Loucy (cell line): ENCODE results near the gene TMEM203.
A peak's percentile ranks its signal among the peaks of the same experiment; 100 is the strongest.

Experiments used
- H2AFZ ChIP-seq: fragments of 200-600 bp; sonication (generic); 2 replicates; pipeline ENCODE4 v1.6.0; 2016; ENCODE audit warnings: antibody characterized with exemption, mild to moderate bottlenecking, low read length, moderate library complexity
- H3F3A ChIP-seq: fragments of 200-600 bp; 2 replicates; pipeline ENCODE4 v1.6.0; 2016; ENCODE audit warnings: antibody characterized with exemption, low read depth, mild to moderate bottlenecking
- H3K27me3 ChIP-seq: fragments of 200-600 bp; sonication (generic); 2 replicates; pipeline ENCODE4 v1.6.1; 2014; ENCODE audit warnings: low read length, mild to moderate bottlenecking; ENCODE audit not compliant: insufficient read depth, poor library complexity, severe bottlenecking
- H3K36me3 ChIP-seq: fragments of 200-600 bp; sonication (generic); 2 replicates; pipeline ENCODE4 v1.6.1; 2016; ENCODE audit warnings: low read length; ENCODE audit not compliant: insufficient read depth
- H3K4me1 ChIP-seq: fragments of 200-600 bp; sonication (generic); 2 replicates; pipeline ENCODE4 v1.5.1; 2014; ENCODE audit warnings: low read length, mild to moderate bottlenecking; ENCODE audit not compliant: insufficient read depth, poor library complexity, severe bottlenecking
- H3K4me2 ChIP-seq: fragments of 200-600 bp; sonication (generic); 2 replicates; pipeline ENCODE4 v1.6.0; 2014; ENCODE audit warnings: antibody characterized with exemption, low read length, low read depth, mild to moderate bottlenecking; ENCODE audit not compliant: poor library complexity, severe bottlenecking
- H3K4me3 ChIP-seq: fragments of 200-600 bp; sonication (generic); 2 replicates; pipeline ENCODE4 v1.5.1; 2014; ENCODE audit warnings: low read length, mild to moderate bottlenecking, mixed read lengths; ENCODE audit not compliant: poor library complexity, severe bottlenecking
- H3K79me2 ChIP-seq: fragments of 200-600 bp; sonication (generic); 2 replicates; pipeline ENCODE4 v1.6.1; 2014; ENCODE audit warnings: low read length; ENCODE audit not compliant: insufficient read depth
- H3K9ac ChIP-seq: fragments of 200-600 bp; sonication (generic); 2 replicates; pipeline ENCODE4 v1.6.0; 2014; ENCODE audit warnings: mild to moderate bottlenecking, low read depth, low read length, moderate library complexity; ENCODE audit not compliant: poor library complexity, severe bottlenecking
- H3K9me2 ChIP-seq: fragments of 200-600 bp; sonication (generic); replicated peaks from 2 replicates; pipeline ENCODE4 v1.6.1; 2016; ENCODE audit warnings: low read depth, low read length, mixed read lengths
- H3K9me3 ChIP-seq: fragments of 200-600 bp; sonication (generic); 2 replicates; pipeline ENCODE4 v1.6.1; 2014; ENCODE audit warnings: mild to moderate bottlenecking, antibody characterized with exemption, low read length, low read depth; ENCODE audit not compliant: insufficient read depth
- H4K20me1 ChIP-seq: fragments of 200-600 bp; sonication (generic); 2 replicates; pipeline ENCODE4 v1.6.0; 2014; ENCODE audit warnings: antibody characterized with exemption, low read length, mild to moderate bottlenecking; ENCODE audit not compliant: insufficient read depth, poor library complexity, severe bottlenecking
- CTCF ChIP-seq: fragments of 200-600 bp; sonication (generic); conservative IDR thresholded peaks from 2 replicates; pipeline ENCODE4 v1.5.1; 2014; ENCODE audit warnings: mild to moderate bottlenecking, antibody characterized with exemption, low read length
- EZH2phosphoT487 ChIP-seq: fragments of 200-600 bp; IDR thresholded peaks from 2 replicates; pipeline ENCODE4 v1.6.1; 2018; ENCODE audit warnings: antibody characterized with exemption, mild to moderate bottlenecking, moderate library complexity, borderline replicate concordance

TMEM203 gene, protein sequence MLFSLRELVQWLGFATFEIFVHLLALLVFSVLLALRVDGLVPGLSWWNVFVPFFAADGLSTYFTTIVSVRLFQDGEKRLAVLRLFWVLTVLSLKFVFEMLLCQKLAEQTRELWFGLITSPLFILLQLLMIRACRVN

GRCh38 chr9:137205126-137206069, at the start of gene TMEM203, which contains the start of gene NDOR1:
TMEM203 (minus strand) TSS chr9:137205648; CDS start chr9:137205414, 234 bp downstream.
NDOR1 (plus strand) TSS chr9:137205700; CDS start chr9:137205778, 78 bp downstream.
- Histone ChIP-seq H3K9me2 (no peaks in the 10 kb centered on the region), H2AFZ (peak within 1 kb of the TSS; percentile 43; the same call in 1 of the 2 replicates), H3K27me3 (no peaks in the 10 kb centered on the region), H3K4me1 (peaks cover 34% of the 10 kb centered on the region), H3F3A (no peaks in the 10 kb centered on the region), H3K9ac (peak within 1 kb of the TSS; percentile 98), H3K4me3 (peak within 1 kb of the TSS; percentile 99), H3K36me3 (no peaks in the 10 kb centered on the region), H3K4me2 (peak within 1 kb of the TSS; percentile 92), H3K9me3 (no peaks in the 10 kb centered on the region), H4K20me1 (peaks cover 23% of the 10 kb centered on the region), H3K79me2 (peaks cover 60% of the 10 kb centered on the region)
- no peak for TF ChIP-seq CTCF
- no peak for TF ChIP-seq EZH2phosphoT487

DNA sequence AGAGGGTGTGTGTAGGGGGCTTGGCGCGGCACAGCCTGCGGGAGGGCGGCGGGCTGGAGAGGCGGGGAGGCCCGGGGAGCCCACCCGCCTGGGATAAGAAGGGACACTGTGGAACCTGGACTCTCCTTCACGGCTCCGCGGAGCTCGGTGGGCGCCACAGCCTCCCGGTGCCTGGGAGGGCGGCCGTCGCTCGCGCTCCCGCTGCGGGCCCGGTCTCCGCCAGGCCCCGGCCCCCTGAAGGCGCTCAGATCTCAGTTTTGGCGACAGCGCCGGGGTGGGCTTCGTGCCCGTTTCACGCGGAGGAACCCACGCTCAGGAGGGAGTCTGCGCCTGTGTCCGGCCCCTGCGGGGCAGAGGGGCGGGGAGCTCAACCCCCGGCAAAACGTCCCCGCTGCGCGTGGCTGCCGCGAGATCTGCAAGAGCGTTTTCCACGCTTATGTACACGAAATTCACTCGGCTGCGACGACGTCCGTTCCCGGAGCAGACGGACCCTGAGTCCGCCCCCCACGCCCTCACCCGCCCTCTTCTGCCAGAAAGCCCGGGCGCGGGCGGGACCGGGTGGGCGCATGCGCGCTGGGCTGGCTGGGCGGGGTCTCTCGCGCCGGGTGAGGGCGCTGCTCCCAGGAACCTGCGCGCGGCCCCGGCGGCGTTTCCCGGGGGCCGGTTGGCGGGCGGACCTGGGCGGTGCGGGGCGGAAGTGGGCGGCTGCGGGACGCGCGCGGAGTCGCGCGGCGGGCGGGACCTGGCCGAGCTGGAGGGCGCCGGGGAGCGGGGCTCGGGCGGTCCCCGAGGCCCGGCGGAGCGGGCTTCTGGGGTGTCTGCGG, 49.4 kb upstream of the TMEM203 start, which contains the start of gene NELFB:
TSS of gene NELFB (plus strand) at position 704 of the 824 bp plus-strand sequence.
- peak within 1 kb of the TSS; percentile 97 for H3K4me2 ChIP-seq
- no peak for TF ChIP-seq CTCF
- TF ChIP-seq EZH2phosphoT487: no peak
- H3K36me3 ChIP-seq: no peaks in the 10 kb centered on the region
- peaks cover 34% of the 10 kb centered on the region for H3K4me1 ChIP-seq
- no peaks in the 10 kb centered on the region for H3K9me3 ChIP-seq
- peak within 1 kb of the TSS; percentile 94 for H3K9ac ChIP-seq
- peak within 1 kb of the TSS; percentile 91 for H3K4me3 ChIP-seq
- H3K9me2 ChIP-seq: no peaks in the 10 kb centered on the region
- H4K20me1 ChIP-seq: peaks cover 18% of the 10 kb centered on the region
- peaks cover 40% of the 10 kb centered on the region for H3K79me2 ChIP-seq
- no peaks in the 10 kb centered on the region for H3F3A ChIP-seq
- H2AFZ ChIP-seq: peak within 1 kb of the TSS; percentile 92
- peaks cover 4% of the 10 kb centered on the region for H3K27me3 ChIP-seq
